ENCODE measurements around the gene DDX10. TPM values are rescaled to one million over a fixed set of nuclear protein-coding genes. Genes with fewer than 3 reads are reported as not detected.

Gene DDX10
- total and polyA plus RNA-seq, 2 of the 8 experiments (the other 6 are each of a cell fraction or from before 2014, with no cell fraction given): 49.2 to 52.2 TPM

DNA sequence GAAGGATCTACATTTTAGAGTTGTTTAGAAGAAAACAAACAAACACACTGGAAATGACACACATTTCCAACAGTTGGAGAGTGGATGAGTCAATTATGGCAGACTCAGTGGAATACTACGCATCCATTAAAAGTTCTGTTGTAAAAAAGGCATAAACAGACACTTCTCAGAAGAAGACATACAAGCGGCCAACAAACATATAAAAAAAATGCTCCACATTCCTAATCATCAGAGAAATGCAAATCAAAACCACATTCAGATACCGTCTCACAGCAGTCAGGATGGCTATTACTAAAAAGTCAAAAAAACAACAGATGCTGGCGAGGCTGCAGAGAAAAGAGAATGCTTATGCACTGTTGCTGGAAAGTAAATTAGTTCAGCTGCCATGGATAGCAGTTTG lies 298.2 kb downstream of the DDX10 start:
- WGBS, 2 experiments (ENCODE audit: extremely low coverage in 1 of 2, insufficient coverage in 1 of 2, insufficient read length in 1 of 2, insufficient replicate concordance in 2 of 2, low coverage in 1 of 2, low lambda C conversion rate in 2 of 2, missing lambda C conversion rate in 1 of 2): 93% methylated on average over 4 of the region's 4 CpGs; no CpG with 5 or more reads in 1 of the 2 experiments
- Histone ChIP-seq H3K56ac (replicated peaks; ENCODE audit: insufficient read length, low read depth, low read length) (no peak overlapping the region), H3K79me1 (ENCODE audit: low read depth, low read length) (no peaks in the 10 kb centered on the region), H3K36me3 (ENCODE audit: control insufficient read depth in 2 of 4, insufficient read depth in 4 of 4, low read length in 3 of 4) (no peaks in the 10 kb centered on the region), H2BK12ac (ENCODE audit: low read depth, low read length) (no peak overlapping the region), H2BK20ac (ENCODE audit: low read length) (no peak overlapping the region), H2BK5ac (ENCODE audit: low read depth, low read length) (no peak overlapping the region), H2BK120ac (replicated peaks; ENCODE audit: low read depth, low read length) (no peak overlapping the region), H3K4me3 (ENCODE audit: extremely low read depth in 1 of 4, insufficient read depth in 2 of 4, low read depth in 3 of 4, low read length in 4 of 4) (no peak overlapping the region), H3K79me2 (ENCODE audit: control insufficient read depth in 1 of 2, insufficient read depth in 2 of 2, low read length in 2 of 2) (no peaks in the 10 kb centered on the region), H2AFZ (ENCODE audit: low read length) (no peak overlapping the region), H3K9ac (replicated peaks in 1 of 4; ENCODE audit: extremely low read depth in 1 of 4, low read depth in 3 of 4, low read length in 3 of 4) (no peak overlapping the region), H3K4me1 (replicated peaks in 1 of 4; ENCODE audit: control insufficient read depth in 3 of 4, insufficient read depth in 4 of 4, low read length in 3 of 4) (peaks cover 0 to 14% (median 7%) of the 10 kb centered on the region in 4 experiments; a peak in 4 of 7 replicates), H3K23ac (ENCODE audit: insufficient read length) (no peak overlapping the region), H3K18ac (ENCODE audit: extremely low read depth, low read length) (no peak overlapping the region), H3K23me2 (ENCODE audit: low read depth, low read length) (no peaks in the 10 kb centered on the region; the same call in 1 of the 2 replicates), H2BK15ac (ENCODE audit: low read length) (no peak overlapping the region), H4K91ac (replicated peaks; ENCODE audit: insufficient read length, low read length) (no peak overlapping the region), H3K4me2 (ENCODE audit: insufficient read depth in 1 of 2, low read depth in 2 of 2, low read length in 2 of 2) (no peak overlapping the region), H4K5ac (ENCODE audit: insufficient read length, low read depth, low read length) (no peak overlapping the region), H2AK5ac (ENCODE audit: low read depth, low read length) (no peak overlapping the region; the same call in 1 of the 2 replicates), H3K14ac (ENCODE audit: insufficient read length) (no peak overlapping the region), H3K4ac (replicated peaks; ENCODE audit: insufficient read length, low read depth, low read length) (no peak overlapping the region), H3K27ac (ENCODE audit: low read depth, low read length) (no peak overlapping the region), H3K27me3 (replicated peaks in 1 of 4; ENCODE audit: control insufficient read depth in 3 of 4, extremely low read depth in 1 of 4, insufficient read depth in 3 of 4, low read length in 3 of 4) (no peaks in the 10 kb centered on the region), H4K8ac (ENCODE audit: extremely low read depth, insufficient read depth, low read length) (no peak overlapping the region), H4K20me1 (replicated peaks in 1 of 2; ENCODE audit: control insufficient read depth in 1 of 2, insufficient read depth in 2 of 2, low read length in 2 of 2) (no peaks in the 10 kb centered on the region), H3K9me3 (ENCODE audit: insufficient read depth in 2 of 2, low read depth in 1 of 2, low read length in 1 of 2) (no peaks in the 10 kb centered on the region)
- CTCF ChIA-PET (ENCODE audit: partially characterized antibody): no interaction called here
- DNase-seq (ENCODE audit: low read depth in 1 of 2, low spot score in 2 of 2): no peak
- TF ChIP-seq EZH2 (IDR thresholded peaks at IDR 0.05; ENCODE audit: low read depth, low read length, severe bottlenecking): no peak
- TF ChIP-seq POLR2A (IDR thresholded peaks at IDR 0.05; ENCODE audit: control extremely low read depth in 1 of 2, low read depth in 2 of 2, low read length in 2 of 2): no peak
- TF ChIP-seq, protein P1, sequence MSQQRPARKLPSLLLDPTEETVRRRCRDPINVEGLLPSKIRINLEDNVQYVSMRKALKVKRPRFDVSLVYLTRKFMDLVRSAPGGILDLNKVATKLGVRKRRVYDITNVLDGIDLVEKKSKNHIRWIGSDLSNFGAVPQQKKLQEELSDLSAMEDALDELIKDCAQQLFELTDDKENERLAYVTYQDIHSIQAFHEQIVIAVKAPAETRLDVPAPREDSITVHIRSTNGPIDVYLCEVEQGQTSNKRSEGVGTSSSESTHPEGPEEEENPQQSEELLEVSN (IDR thresholded peaks at IDR 0.05): no peak
- TF ChIP-seq JUND (IDR thresholded peaks at IDR 0.05; ENCODE audit: low read length): no peak
- no peak for TF ChIP-seq RXRA (IDR thresholded peaks at IDR 0.05; ENCODE audit: insufficient read depth, low read depth, low read length)
- FAIRE-seq: no peak
- POLR2A ChIA-PET (ENCODE audit: partially characterized antibody): no interaction called here

Measured in H1 (cell line).